ENCODE measurements around the gene SCARF2.
"Not testable (repeated sequence)": the region's sequence is repeated elsewhere in the genome, so short reads cannot be mapped to it uniquely, and the experiment has no call there.

The SCARF2 gene

DNA sequence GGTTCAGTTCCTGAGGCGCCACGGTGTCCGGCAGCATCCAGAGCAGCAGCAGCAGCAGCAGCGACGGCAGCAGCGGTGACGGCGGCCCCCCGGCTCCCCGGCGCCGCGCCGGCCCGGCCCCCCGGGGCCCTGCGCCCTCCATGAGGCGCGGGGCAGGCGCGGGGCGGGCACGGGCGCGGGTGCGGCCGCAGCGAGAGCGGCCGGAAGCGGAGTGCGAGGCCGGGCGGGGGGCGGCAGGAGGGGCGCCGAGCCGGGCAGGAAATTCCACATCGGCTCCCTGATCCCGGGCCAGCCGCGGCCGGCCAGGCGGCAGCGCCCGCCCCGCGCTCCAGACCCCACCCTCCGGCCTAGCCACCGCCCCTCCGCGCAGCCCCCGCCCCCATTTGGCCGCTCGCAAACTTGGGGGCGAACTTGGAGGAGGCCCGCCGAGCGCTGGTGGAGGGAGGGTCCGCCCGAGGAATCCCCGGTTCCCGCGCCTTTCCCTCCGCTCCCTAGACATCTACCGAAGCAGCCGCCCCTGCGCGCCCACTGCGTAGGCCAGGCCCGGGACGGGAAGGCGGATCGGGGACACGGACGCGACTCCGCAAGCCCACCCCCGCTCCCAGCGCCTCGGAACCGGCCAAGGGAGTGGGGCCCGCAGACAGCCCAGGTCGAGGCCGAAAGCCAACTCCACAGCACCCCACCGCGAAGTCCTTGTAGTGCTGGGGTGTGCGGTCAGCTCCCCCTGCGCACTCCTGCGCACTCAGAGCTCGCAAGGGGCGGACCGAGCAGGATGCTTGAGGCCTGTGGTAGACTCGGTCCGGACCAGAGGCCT is at the start of gene SCARF2:
Gene SCARF2 (minus strand): TSS at position 213 of the 814 bp plus-strand sequence. CDS start 71 bp downstream, at position 142.
- DNase-seq, result no peak

GRCh38 chr22:20486229-20486628 is 48.6 kb upstream of the SCARF2 start:
- DNase-seq, result no peak

GRCh38 chr22:20484948-20485683 is 47.5 kb upstream of the SCARF2 start:
- DNase-seq, result no peak

- DNase-seq, result no peak
Measured at GRCh38 chr22:20483771-20484170, 46.1 kb upstream of the SCARF2 start.

DNA sequence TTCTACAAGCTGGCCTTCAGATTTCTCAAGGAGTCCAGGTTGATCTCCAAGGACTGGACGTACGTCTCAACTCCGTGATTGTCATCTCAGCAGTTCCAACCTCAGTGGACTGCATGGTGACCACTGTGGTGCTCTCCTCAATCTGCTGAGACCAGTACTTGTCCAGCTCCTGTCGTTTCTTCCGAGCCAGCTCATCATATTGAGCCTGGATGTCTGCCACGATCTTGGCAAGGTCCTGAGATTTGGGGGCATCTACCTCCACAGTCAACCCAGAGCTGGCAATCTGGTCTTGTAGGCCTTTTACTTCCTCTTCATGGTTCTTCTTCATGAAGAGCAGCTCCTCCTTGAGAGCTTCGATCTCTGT is 45.5 kb upstream of the SCARF2 start:
- DNase-seq, result not testable (repeated sequence)

- no peak for DNase-seq
Measured at GRCh38 chr22:20479612-20480196, 42.1 kb upstream of the SCARF2 start.

- not testable (repeated sequence) for DNase-seq
Measured at GRCh38 chr22:20478059-20478458, 40.4 kb upstream of the SCARF2 start.

DNA sequence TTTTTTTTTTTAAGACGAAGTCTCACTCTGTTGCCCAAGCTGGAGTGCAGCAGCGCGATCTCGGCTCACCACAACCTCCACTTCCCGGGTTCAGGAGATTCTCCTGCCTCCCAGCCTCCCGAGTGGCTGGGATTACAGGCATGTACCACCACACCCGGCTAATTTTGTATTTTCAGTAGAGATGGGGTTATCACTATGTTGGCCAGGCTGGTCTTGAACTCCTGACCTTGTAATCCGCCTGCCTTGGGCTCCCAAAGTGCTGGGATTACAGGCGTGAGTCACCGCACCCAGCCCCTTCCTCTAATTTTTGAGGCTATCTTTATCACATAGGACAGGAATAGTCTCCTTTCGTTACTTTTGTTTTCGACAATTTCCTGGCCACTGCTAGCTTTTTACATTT is 37.9 kb upstream of the SCARF2 start:
- DNase-seq, result not testable (repeated sequence)

- DNase-seq, result no peak
Measured at GRCh38 chr22:20475115-20475436, 37.5 kb upstream of the SCARF2 start.

GRCh38 chr22:20472629-20473442 is 35.2 kb upstream of the SCARF2 start:
- no peak for DNase-seq

DNA sequence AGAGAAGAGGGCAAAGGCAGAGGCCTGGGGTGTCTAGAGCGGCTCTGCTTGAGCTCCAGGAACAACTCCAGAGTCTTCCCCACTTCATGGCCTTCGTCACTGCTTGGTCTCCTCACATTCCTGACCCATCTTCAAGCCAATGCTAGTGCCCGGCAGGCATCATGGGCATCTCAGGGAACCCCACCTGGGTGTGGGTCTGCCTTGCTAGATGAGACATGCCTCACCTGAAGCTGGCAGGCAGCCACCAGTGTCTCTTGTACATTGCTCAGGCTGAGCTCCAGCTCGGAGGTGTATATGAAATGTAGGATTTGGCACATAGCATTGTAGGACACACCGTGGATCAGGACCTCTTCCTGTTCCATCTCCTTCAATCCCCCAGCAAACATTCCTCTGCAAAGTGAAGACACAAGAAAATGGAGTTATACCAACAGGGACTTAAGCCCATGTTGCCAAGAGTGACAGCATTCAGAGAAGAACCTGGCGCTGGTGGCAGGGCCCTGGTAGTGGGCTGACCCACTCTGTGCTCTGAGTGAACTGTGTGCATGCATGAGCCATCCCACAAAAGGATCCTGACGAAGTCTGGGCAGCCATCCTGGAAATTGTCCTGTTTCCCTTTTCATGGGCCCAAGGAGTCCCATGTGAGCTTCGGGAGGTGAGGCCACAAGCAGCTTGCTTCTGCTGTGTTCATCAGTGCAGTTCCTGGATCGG is 33.7 kb upstream of the SCARF2 start:
- no peak for DNase-seq

- not testable (repeated sequence) for DNase-seq
Measured at GRCh38 chr22:20470525-20470924, 32.9 kb upstream of the SCARF2 start.

DNA sequence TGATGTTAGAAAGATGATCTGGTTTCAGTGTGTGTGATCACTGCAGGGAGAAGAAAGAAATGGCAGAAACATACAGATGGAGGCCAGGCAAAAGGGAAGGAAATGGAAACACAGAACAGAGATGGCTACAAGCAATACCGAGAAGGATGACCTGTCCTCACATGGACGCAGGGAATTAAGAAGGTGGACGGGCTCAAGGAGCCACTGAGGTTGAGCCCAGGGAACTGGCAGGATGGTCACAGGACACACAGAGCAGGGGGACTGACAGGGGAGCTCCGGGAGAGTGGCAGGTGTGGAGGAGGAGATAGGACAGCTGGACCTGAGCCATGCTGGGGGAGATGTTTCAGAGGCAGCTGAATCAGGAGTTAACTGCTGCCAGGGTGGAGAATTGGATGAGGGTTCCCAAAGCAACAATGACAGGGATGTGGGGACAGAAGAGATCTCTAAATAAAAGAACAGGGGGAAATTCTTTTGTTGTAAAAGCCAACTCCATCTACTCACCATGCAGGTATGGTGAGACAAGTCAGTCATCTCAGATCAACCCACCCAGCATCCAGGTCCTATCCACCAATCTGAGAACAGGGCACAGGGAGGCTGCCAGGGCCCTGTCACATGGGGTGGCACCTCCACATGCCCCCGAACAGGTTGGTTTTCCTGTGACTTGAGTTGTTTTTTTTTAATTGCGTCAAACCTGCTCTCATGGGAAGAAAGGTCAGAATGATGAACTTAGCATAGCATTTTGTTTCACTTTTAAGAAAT is 31.7 kb upstream of the SCARF2 start:
- no peak for DNase-seq

DNA sequence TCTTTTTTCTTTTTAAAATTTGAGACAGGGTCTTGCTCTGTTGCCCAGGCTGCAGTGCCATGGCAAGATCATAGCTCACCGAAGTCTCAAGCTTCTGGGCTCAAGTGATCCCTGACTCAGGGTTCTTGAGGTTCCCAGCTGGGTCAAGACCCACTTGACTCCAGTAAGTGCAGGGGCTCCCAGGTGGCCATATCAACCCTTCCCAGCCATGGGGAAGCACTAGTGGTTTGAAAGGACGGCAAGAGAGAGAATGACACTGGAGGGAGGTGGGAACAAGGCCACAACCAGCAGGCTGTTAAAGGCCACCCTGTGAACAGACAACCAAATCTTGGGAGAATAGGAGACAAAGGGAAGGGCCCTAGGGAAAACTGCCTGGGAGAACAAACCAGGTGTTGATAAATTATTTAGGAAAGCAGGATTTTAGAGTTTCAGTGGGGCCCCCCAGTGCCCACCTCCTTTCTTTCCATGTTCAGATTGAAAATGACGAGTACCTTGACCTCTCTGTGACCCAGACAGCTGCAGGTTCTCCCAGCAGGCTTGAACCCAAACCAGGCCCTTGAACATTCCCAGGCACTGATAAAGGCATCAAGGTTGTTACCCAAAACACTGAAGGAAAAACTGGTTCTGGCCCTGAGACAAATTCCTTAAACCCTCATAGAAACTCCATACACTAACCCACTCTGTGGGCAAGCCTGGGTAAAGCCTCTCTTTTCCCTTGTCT is 29.2 kb upstream of the SCARF2 start:
- no peak for DNase-seq

DNA sequence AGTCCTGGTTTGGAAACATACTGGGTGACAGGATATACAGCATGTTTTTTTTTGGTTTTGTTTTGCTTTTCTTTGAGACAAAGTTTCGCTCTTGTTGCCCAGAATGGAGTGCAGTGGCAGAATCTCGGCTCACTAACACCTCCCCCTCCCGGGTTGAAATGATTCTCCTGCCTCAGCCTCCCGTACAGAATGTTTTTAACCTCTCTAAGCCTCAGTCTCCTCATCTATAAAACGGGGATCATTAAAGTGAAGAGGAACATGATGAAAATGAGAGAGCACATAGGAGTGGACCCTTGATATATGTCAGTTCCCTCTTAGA is 28.1 kb upstream of the SCARF2 start:
- no peak for DNase-seq

DNA sequence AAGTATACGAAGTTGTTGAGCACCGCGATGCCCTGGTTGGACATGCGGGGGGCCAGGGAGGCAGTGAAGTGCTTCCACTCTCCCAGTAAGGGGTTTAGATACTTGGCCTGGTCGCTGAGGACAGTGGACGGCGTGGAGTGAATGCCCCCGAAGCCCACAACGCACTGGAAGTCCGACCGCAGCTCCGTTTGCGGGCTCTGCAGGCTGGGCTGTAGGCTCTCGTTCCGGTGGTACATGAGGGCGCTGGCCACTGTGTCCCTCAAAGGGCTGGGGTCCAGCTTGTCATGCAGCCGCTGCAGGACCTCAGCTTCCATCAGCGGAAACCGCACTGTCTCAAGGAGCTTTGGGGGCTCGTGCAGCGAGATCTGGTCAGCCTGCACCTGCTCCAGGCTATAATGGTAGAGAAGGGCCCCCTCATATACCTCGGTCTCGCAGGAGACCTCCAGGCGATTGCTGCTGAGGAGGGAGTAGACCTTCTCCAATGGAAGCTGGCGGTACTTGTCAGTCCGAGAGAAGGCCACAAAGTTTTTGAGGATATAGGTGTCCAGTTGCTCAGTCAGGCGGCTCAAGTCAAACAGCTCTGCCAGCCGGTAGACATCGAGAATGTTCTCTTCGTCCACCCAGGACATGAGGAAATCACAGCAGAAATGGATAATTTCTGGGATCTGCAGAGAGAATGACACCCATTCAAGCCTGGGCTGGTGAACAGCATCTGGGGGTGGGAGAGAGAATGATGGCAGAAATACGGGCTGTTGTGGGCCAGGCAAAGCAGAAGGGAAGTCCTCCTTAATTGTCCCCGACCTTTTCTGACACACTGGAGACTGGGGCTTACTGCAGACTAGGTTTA is 27.5 kb upstream of the SCARF2 start:
- DNase-seq, result no peak

DNA sequence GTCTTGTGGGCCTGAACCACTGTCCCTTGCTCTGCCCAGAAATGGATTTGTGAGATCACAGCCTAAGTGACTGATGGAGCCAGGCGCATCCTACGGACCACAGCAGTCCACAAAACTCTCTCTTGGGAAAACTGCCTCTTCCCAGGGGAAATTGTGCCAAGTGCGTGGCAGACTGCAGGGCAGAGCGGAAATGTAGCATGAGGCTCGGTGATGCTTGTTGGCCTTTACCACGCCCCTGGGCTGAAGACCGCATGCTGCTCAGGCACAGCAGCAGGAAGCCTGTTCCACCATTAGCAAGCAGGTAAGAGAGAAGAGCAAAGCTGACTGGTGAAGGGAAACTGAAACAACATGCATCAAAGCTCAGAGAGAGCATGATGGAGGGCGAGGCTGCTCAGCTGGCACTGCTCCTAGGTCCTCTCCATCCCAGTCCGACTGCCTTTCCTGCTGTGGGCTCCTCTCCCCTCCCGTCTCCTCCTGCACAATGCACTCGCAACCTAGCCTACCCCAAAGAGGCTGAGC is 26.5 kb upstream of the SCARF2 start:
- DNase-seq, result no peak

GRCh38 chr22:20463324-20464095 is 25.9 kb upstream of the SCARF2 start:
- peak; percentile 61 for DNase-seq

- no peak for DNase-seq
Measured at GRCh38 chr22:20459862-20460261, 22.2 kb upstream of the SCARF2 start.

All from NCI-H2171 (cell line).